ENCODE measurements around the gene AAK1.

Gene AAK1

DNA sequence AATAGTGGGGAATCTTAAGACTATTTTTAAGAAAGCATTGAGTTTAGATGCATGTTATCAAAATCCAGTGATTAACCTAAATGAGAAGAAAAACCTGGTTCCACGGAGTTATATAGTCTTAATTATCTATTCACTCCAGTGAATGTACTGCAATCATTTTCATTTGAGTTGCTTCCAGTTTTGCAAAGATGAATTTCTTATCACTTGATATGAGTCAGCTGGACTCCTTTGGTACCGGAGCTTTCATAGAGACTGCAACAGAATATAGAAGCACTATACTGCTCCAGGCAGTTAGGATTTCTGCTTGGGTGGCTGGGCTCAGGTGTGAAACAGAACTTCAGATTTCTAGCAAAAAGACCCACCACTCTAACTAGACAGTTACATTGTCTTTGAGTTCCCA, 114.1 kb downstream of the AAK1 start:
- no peak for DNase-seq

- DNase-seq, result no peak
Measured at GRCh38 chr2:69525261-69525660, 118.3 kb downstream of the AAK1 start.

- DNase-seq, result no peak
Measured at GRCh38 chr2:69524799-69525198, 118.7 kb downstream of the AAK1 start.

GRCh38 chr2:69521747-69522146, 121.8 kb downstream of the AAK1 start:
- no peak for DNase-seq

DNA sequence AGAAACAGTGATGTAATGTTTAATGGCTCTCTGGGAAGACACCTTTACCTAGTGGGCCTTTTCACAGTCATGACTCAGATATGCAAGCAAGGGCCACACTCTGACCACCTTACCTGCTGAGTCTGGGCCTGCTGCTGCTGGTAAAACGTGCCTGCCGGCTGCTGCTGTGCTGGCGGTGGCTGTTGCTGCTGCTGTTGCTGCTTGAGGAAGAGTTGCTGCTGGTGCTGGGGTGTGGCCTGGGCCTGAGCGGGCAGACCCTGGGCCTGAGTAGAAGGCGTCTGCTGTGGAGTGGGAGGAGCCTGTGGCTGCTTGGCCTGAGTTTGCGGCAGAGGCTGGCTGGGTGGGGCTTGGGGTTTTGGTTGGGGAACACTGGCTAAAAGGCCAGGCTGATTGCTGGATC, 124.7 kb downstream of the AAK1 start:
- DNase-seq, result no peak

DNA sequence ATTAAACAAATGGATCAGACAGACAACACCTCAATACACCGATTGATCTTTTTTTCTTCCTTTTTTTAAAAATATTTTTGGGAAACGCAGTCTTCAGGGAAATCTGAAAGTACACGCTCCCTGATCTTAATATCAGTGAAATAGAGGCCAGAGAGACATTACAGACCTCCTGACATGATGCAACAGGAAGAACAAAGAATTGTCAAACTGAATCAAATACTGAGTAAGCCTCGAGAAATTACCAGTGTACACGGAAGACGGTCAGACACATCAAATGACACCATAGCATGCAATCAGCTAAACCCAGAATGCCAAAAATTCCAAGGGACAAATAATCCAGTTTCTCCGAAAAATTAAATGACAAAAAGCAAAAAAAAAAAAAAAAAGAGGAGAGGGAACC, 126.1 kb downstream of the AAK1 start:
- no peak for DNase-seq

DNA sequence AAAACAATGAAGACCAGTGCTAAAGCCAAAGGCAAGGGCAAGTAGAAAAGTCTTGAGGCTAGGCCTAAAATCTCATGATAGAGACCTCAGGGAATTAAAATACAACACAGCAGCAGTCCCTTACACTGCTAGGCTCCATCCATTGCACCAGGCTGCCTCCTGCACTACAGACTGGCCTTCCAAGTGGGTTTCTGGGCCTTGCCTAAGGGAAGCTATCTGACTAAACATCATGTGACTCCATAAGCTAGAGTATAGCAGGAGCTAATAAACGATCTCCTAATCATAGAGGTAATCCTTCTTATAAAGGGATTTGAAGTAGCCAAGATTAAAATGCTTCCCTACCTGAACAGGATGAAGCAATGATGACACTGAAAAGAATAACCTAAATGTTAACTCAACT, 128.7 kb downstream of the AAK1 start:
- DNase-seq, result no peak

GRCh38 chr2:69514406-69514805, 129.1 kb downstream of the AAK1 start:
- no peak for DNase-seq

GRCh38 chr2:69512446-69512845, 131.1 kb downstream of the AAK1 start:
- DNase-seq, result no peak

- no peak for DNase-seq
Measured at GRCh38 chr2:69510204-69510603, 133.3 kb downstream of the AAK1 start.

DNA sequence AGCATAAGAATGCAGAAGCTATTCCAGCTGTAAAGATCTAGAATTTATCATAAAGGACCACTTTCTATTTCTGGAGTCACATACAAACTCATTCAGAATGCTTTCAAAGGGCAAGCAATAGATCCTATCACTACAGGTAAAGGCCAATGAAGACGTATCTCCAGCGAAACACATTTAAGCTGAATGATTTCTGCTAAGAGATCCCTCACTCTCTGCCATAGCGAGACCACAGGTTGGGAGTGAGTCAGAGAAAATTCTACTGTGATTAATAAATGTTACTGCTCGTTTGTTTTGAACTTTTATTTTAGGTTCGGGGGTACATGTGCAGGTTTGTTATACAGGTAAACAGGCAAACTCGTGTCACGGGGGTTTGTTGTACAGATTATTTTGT, 133.8 kb downstream of the AAK1 start:
- no peak for DNase-seq

- DNase-seq, result no peak
Measured at GRCh38 chr2:69509011-69509749, 134.4 kb downstream of the AAK1 start.

- no peak for DNase-seq
Measured at GRCh38 chr2:69505710-69506109, 137.8 kb downstream of the AAK1 start.

DNA sequence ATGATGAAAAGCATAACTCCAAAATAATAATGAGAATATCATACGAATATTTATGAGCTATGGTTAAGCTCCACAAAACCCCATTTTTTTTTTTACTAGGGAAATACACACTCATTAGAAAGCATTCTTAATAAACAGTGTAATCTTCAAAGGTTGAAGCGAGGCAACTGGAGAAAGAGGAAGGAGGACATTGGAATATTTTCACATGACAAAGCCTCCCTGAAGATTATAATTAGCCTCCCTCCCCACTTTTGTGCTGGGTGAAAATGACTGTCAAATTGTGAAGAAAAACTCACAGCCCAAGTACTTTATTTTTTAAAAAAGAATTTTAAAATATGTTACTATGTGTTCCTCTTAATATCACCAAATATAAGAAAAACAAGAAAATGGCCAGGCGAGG, 142.2 kb downstream of the AAK1 start:
- no peak for DNase-seq

DNA sequence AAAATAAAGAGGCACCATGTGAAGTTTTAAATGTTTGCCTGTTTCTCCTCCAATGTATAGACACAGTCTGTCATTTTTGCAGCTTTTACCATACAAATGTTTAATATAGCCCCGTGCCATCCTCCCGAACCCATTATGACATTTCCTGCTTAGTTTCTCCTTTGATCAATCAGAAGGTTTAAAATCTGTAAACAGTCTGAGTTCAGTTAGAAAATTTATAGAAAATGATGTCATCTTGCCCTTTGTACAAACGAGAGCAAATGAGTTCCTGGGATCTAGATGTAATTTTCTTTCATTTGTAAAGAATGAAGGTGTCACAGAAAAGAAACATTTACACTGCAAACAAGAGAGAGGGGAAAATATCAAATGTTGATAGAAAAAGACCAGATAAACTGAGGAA, 143.6 kb downstream of the AAK1 start:
- DNase-seq, result no peak

GRCh38 chr2:69499242-69499641, 144.3 kb downstream of the AAK1 start:
- DNase-seq, result no peak

- no peak for DNase-seq
Measured at GRCh38 chr2:69495861-69496260, 147.7 kb downstream of the AAK1 start.

DNA sequence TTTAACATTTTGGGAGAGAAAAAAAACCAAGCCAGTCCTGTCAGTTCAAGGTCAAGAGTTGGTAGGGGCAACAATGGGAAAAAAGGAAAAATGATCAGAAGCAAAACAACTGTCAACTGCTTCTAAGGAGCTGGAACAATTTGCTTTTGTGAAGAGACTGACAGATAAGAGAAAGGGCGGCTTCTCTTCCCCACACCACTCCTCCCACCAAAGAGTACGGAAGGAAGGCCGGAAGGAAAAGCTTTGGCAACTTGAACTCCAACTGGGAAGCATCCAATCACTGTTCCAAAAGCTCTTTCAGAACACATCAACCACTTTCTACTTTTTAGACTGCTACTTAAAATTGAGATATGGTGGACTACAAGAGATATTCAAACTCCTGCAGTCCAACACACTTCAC, 148.5 kb downstream of the AAK1 start:
- no peak for DNase-seq

DNA sequence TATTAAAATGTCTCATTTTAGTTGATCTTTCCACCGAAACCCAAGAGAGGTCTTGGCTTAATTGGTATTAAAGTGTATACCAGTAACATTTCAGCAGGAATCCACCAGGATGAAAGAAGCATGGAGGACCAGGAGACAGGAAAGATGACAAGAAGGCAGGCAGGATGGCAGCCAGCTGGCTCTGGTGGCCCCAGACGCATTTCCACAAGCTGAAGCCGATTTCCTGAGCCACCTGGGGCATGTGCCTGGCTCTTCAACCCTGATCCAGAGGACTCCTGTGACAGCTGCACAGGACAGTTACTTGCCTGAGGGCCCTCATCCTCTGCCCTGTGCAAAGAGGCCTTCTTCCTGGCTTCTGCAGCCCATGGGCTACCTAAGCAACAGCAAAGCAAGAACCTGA, 149.4 kb downstream of the AAK1 start:
- DNase-seq, result no peak

- DNase-seq, result no peak
Measured at GRCh38 chr2:69493268-69493667, 150.3 kb downstream of the AAK1 start.

DNA sequence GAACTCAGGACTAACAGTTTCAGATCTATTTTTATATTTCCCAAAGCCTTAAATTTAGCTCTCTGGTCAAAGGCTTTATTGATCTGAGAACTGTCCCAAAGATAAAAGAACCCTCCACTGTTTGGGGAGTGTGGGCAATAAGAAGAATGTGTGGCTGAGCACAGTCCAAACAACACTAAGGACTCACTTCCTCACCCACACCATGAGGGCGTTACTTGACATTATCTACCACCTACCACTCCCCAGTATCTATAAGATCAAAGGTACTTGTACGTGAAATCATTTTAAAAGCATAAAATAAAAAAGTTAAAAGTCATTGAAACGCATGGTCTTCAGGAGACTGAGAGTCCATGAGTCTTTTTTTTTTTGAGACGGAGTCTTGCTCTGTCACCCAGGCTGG, 151.7 kb downstream of the AAK1 start:
- DNase-seq, result no peak

DNA sequence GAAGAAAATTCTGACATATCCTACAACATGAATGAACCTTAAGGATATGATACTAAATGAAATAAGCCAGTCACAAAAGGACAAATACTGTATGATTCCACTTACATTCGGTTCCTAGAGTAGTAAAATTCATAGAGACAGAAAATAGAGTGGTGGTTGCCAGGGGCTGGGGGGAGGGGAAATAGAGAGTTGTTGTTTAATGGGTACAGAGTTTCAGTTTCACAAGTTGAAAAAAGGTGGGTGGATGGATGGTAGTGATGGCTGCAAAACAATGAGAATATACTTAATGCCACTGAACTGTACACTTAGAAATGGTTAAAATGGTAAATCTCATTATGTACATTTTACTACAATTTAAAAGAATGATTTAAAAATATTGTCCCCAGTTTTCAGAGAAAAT, 153.1 kb downstream of the AAK1 start:
- DNase-seq, result no peak

GRCh38 chr2:69489793-69490192, 153.7 kb downstream of the AAK1 start:
- DNase-seq, result no peak

DNA sequence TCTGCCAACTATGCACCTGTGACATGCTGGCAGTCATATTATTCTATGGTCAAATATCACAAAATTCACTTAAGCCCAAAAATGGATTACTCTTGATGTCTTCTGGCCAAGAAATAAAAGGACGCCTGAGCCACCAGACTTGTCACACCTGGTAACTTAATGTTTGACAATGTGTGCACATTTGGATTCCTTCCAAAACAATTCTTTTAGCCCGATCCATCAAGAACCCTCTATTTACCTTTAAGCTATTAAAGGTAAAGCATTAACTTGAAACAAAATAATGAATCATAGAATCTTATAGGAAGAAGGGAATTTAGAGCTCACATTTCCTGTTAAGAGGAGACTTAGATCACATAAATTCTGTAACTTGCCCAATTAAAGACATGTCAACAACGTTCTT, 159.8 kb downstream of the AAK1 start:
- DNase-seq, result no peak

- DNase-seq, result no peak
Measured at GRCh38 chr2:69483024-69483423, 160.5 kb downstream of the AAK1 start.

GRCh38 chr2:69482471-69482870, 161.1 kb downstream of the AAK1 start:
- no peak for DNase-seq

Measured in AML-193 (cell line).